Fibroblast of lung (primary cell): ENCODE data around the gene SMARCA5.

ENCODE experiments used
- EZH2 ChIP-seq: IDR thresholded peaks from 2 replicates; pipeline ENCODE4 v1.5.1; 2012; ENCODE audit warnings: low read length, control low read depth, mild to moderate bottlenecking; ENCODE audit errors: missing control alignments
- TF ChIP-seq, protein P1 (sequence below), 2 donors: IDR thresholded peaks in 1 of 2; conservative IDR thresholded peaks in 1 of 2; 1 replicate in 1 of 2; 2 replicates in 1 of 2; pipeline ENCODE4 v1.5.1; 2011 to 2012; ENCODE audit warnings: low read length in 2 of 2, control low read depth in 1 of 2, inconsistent platforms in 1 of 2, low read depth in 1 of 2, mild to moderate bottlenecking in 1 of 2

GRCh38 chr4:143517764-143518163 lies 4.3 kb downstream of the SMARCA5 start:
- TF ChIP-seq, protein P1, sequence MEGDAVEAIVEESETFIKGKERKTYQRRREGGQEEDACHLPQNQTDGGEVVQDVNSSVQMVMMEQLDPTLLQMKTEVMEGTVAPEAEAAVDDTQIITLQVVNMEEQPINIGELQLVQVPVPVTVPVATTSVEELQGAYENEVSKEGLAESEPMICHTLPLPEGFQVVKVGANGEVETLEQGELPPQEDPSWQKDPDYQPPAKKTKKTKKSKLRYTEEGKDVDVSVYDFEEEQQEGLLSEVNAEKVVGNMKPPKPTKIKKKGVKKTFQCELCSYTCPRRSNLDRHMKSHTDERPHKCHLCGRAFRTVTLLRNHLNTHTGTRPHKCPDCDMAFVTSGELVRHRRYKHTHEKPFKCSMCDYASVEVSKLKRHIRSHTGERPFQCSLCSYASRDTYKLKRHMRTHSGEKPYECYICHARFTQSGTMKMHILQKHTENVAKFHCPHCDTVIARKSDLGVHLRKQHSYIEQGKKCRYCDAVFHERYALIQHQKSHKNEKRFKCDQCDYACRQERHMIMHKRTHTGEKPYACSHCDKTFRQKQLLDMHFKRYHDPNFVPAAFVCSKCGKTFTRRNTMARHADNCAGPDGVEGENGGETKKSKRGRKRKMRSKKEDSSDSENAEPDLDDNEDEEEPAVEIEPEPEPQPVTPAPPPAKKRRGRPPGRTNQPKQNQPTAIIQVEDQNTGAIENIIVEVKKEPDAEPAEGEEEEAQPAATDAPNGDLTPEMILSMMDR (conservative IDR thresholded peaks at IDR 0.05 in 1 of 2, IDR thresholded peaks at IDR 0.05 in 1 of 2; ENCODE audit: low read depth in 1 of 2, low read length in 2 of 2): no peak
- no peak for TF ChIP-seq EZH2
